DND-41 (cell line): ENCODE data around the gene BOD1.
"Not testable (repeated sequence)": the region's sequence is repeated elsewhere in the genome, so short reads cannot be mapped to it uniquely, and the experiment has no call there.

Experiments used
- ATAC-seq: fragments of 200-7000 bp; cut with Tn5 transposase; 3 replicates; pipeline ENCODE4 v1.9.1; 2021; ENCODE audit warnings: low read depth; ENCODE audit not compliant: insufficient read depth
- DNase-seq: peaks from one replicate; pipeline ENCODE4 v3.0.0-alpha.2; 2020
- H2AFZ ChIP-seq: 2 replicates; pipeline ENCODE4 v1.6.0; 2012; ENCODE audit warnings: low read depth, low read length
- H3K27ac ChIP-seq: 2 replicates; pipeline ENCODE4 v1.5.1; 2012; ENCODE audit warnings: low read length, inconsistent platforms
- H3K27me3 ChIP-seq: fragments of 200-600 bp; sonication (generic); 2 replicates; pipeline ENCODE4 v1.6.0; 2012; ENCODE audit warnings: low read length, mild to moderate bottlenecking, inconsistent platforms; ENCODE audit not compliant: insufficient read depth, poor library complexity
- H3K36me3 ChIP-seq: 2 replicates; pipeline ENCODE4 v1.5.1; 2012; ENCODE audit warnings: low read length, inconsistent platforms; ENCODE audit not compliant: insufficient read depth
- H3K4me1 ChIP-seq: 2 replicates; pipeline ENCODE4 v1.5.1; 2012; ENCODE audit warnings: mild to moderate bottlenecking, low read length; ENCODE audit not compliant: insufficient read depth
- H3K4me2 ChIP-seq: 2 replicates; pipeline ENCODE4 v1.6.0; 2012; ENCODE audit warnings: mild to moderate bottlenecking, moderate library complexity, low read length, inconsistent platforms; ENCODE audit not compliant: insufficient read depth
- H3K4me3 ChIP-seq, 2 experiments: fragments of 200-600 bp in 1 of 2; shearing (Covaris generic) in 1 of 2; 2 replicates each; pipeline ENCODE4 v1.5.1; 2012 to 2016; ENCODE audit warnings: inconsistent platforms in 2 of 2, low read length in 2 of 2, mild to moderate bottlenecking in 2 of 2, low read depth in 1 of 2, moderate library complexity in 1 of 2
- H3K79me2 ChIP-seq: 2 replicates; pipeline ENCODE4 v1.6.0; 2012; ENCODE audit warnings: low read length, inconsistent platforms; ENCODE audit not compliant: insufficient read depth
- H3K9ac ChIP-seq: 2 replicates; pipeline ENCODE4 v1.6.0; 2012; ENCODE audit warnings: low read depth, mild to moderate bottlenecking, inconsistent platforms, low read length, moderate library complexity
- H3K9me3 ChIP-seq: 2 replicates; pipeline ENCODE4 v1.5.1; 2012; ENCODE audit warnings: low read length, moderate library complexity, mild to moderate bottlenecking, inconsistent platforms; ENCODE audit not compliant: insufficient read depth, severe bottlenecking
- H4K20me1 ChIP-seq: 2 replicates; pipeline ENCODE4 v1.6.0; 2012; ENCODE audit warnings: low read length; ENCODE audit not compliant: insufficient read depth
- CTCF ChIP-seq: IDR thresholded peaks from 2 replicates; pipeline ENCODE4 v1.5.1; 2012; ENCODE audit warnings: borderline replicate concordance, low read length, moderate library complexity, mild to moderate bottlenecking; ENCODE audit not compliant: poor library complexity, severe bottlenecking; ENCODE audit errors: extremely low read depth
- EZH2 ChIP-seq: IDR thresholded peaks from 3 replicates; pipeline ENCODE4 v1.6.1; 2012; ENCODE audit warnings: borderline replicate concordance, low read depth, mild to moderate bottlenecking, moderate library complexity, low read length, inconsistent platforms; ENCODE audit not compliant: severe bottlenecking

BOD1 gene

DNA sequence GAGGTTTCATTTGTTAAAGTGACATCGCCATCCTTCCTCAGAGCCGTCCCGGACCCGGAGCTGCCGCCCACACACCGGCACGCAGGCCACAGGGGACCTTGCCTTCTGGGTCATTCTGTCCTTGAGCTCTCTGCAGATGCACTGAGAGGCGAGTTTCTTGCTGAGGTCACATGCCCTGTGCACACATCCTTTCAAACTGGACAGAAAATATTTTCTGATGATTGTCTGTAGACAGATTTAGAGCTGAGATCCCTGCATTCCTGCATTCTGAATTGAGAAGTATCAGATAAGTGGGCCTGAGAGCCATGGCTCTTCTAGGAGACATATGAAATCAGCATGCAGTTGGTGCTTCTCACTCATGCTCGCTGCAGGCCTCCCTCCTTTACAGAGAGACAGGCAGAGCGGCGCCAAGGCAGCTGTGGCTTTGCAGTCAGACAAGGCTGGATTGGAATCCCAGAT is 25.4 kb downstream of the BOD1 start:
- no peak overlapping the region for H3K27ac ChIP-seq
- no peaks in the 10 kb centered on the region for H3K36me3 ChIP-seq
- no peaks in the 10 kb centered on the region for H3K27me3 ChIP-seq
- H3K4me1 ChIP-seq, result no peaks in the 10 kb centered on the region
- no peaks in the 10 kb centered on the region for H3K79me2 ChIP-seq
- no peak overlapping the region for H3K9ac ChIP-seq
- no peaks in the 10 kb centered on the region; the same call in 1 of the 2 replicates for H4K20me1 ChIP-seq
- no peak for DNase-seq
- H3K4me3 ChIP-seq, result no peak overlapping the region
- H3K9me3 ChIP-seq, result peaks cover 24% of the 10 kb centered on the region
- no peak for ATAC-seq
- no peak overlapping the region for H3K4me2 ChIP-seq
- no peak for TF ChIP-seq EZH2
- H2AFZ ChIP-seq, result no peak overlapping the region

- DNase-seq (no peak), ATAC-seq (no peak)
- Histone ChIP-seq H3K4me1 (no peaks in the 10 kb centered on the region), H3K27me3 (no peaks in the 10 kb centered on the region), H3K4me3 (no peak overlapping the region), H3K36me3 (no peaks in the 10 kb centered on the region), H4K20me1 (no peaks in the 10 kb centered on the region), H2AFZ (no peak overlapping the region), H3K9ac (no peak overlapping the region), H3K9me3 (peaks cover 28% of the 10 kb centered on the region), H3K27ac (no peak overlapping the region), H3K4me2 (no peak overlapping the region), H3K79me2 (no peaks in the 10 kb centered on the region)
- TF ChIP-seq CTCF, result no peak
These were observed 25.9 kb downstream of the BOD1 start for GRCh38 chr5:173590436-173591055.

DNA sequence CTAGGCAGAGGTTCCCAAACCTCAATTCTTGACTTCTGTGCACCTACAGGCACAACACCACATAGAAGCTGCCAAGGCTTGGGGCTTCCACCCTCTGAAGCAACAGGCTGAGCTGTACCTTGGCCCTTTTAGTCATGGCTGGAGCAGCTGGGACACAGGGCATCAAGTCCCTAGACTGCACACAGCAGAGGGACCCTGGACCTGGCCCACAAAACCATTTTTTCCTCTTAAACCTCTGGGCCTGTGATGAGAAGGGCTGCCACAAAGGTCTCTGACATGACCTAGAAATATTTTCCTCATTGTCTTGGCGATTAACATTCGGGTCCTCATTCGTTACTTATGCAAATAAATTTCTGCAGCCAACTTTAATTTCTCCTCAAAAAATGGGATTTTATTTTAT is 30.3 kb downstream of the BOD1 start:
- not testable (repeated sequence) for ATAC-seq, H3K4me3 ChIP-seq, H2AFZ ChIP-seq, H4K20me1 ChIP-seq, H3K9ac ChIP-seq, H3K36me3 ChIP-seq, H3K27ac ChIP-seq, DNase-seq, H3K4me2 ChIP-seq, H3K9me3 ChIP-seq, H3K79me2 ChIP-seq, H3K4me1 ChIP-seq, H3K27me3 ChIP-seq

DNA sequence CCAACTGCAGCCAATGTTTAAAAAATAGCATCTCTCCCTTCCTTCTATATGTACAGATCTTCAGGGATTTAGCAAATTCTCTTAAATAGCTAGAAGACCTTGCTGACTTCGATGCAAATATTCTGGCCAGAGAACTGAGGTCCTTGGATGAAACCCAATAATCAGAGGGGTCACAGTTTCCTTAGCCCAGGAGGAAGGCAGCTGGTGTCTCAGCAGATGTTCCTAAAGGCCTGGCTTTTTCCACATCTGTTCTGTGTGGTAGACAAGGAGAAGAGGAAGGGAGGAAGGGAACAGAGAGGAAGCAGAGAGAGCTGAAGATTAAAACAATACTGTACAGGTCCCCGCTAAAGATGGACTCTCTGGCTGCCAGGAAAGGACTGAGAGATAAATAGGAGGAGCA is 33.1 kb downstream of the BOD1 start:
- H3K4me2 ChIP-seq, result no peak overlapping the region
- H3K27me3 ChIP-seq, result no peaks in the 10 kb centered on the region
- TF ChIP-seq EZH2 (no peak), CTCF (no peak)
- H2AFZ ChIP-seq, result no peak overlapping the region
- no peaks in the 10 kb centered on the region for H3K36me3 ChIP-seq
- no peak overlapping the region for H3K9ac ChIP-seq
- H3K9me3 ChIP-seq, result peaks cover 11% of the 10 kb centered on the region
- H3K27ac ChIP-seq, result no peak overlapping the region
- H3K4me1 ChIP-seq, result no peaks in the 10 kb centered on the region
- ATAC-seq, result no peak
- H3K79me2 ChIP-seq, result no peaks in the 10 kb centered on the region
- DNase-seq, result no peak
- no peak overlapping the region for H3K4me3 ChIP-seq
- H4K20me1 ChIP-seq, result no peaks in the 10 kb centered on the region
